ENCODE data around the gene GOLGA6L10.
"Not testable (repeated sequence)": the region's sequence is repeated elsewhere in the genome, so short reads cannot be mapped to it uniquely, and the experiment has no call there.

The GOLGA6L10 gene

DNA sequence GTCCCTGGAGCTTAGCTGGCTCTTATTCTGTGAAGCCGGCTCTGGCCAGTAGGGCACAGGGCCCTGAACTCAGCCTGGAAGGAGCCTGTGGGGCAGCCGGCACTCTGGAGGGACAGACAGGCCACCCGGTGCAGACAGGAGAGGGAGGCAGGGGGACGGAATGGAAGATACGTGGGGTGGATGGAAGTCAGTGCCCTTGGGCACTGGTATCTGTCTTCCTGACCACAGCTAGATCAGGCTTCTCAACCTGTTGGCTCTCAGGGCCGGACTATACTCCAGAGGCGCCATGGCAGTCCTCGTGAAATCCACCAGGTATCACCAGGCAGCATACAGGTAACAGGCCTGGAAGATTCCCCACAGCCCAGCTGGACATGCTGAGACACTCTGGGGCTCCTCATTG, 10.7 kb downstream of the GOLGA6L10 start:
- DNase-seq: not testable (repeated sequence)

DNA sequence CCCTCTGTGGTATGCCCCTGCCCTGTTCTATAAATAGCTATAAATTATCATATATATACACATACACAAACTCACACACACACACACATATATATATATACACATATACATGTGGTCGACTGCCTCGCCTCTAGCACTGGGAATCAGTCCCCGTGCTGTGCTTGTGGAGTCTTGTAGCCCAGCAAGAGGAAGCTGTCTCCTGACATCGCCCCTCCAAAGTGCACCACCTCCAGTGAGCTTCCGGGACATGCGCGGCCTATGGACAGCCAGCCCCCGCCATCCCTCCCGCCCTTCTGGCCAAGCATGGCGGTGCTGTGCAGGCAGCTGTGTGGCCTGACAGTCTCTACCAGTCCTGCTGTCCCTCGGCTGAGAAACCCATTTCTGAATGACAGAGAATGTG, 11.2 kb downstream of the GOLGA6L10 start:
- DNase-seq: not testable (repeated sequence)

DNA sequence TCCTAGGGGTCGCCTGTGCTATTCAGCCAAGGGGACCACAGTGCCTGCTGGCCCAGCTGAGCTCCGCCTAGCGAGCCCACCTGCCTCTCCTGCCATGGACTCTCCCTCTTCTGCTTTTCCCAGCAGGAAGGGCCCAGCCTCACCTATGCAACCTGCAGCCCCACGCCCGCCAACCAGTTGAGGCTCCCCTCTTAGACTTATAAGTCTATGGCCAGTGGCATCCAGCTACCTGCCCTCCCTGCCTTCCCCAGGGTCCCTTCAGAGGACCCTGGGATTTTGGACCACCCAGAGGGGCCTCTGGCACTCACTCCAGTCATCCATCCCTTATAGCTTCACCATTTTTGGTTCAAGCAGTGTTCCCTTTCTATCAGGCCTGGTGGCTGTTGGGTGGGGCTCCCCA, 12.2 kb downstream of the GOLGA6L10 start:
- DNase-seq: not testable (repeated sequence)

DNA sequence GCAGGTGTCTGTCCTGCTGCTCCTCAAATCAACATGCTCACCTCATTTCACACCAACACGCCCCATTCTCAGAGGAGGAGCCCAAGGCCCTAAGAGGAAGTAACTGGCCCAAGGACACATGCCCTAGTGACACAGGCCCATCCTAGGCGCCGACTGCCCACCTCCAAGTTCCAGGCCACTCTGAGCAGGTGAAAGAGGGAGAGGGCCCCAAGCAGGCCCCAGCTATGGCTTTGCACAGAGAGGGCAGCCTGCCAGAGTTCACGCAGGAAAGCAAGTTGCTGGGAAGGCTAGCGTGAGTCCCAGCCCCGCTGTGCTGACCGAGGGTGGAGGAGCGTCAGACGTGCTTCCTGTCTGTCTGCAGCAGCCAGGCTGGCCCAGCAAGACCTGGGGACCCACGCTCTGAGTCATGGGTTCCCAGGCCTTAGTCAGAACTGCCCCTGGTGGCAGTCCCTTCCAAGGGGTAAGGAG, 13.1 kb downstream of the GOLGA6L10 start:
- DNase-seq: not testable (repeated sequence)

GRCh38 chr15:82335006-82335405, 14.3 kb downstream of the GOLGA6L10 start:
- DNase-seq: not testable (repeated sequence)

DNA sequence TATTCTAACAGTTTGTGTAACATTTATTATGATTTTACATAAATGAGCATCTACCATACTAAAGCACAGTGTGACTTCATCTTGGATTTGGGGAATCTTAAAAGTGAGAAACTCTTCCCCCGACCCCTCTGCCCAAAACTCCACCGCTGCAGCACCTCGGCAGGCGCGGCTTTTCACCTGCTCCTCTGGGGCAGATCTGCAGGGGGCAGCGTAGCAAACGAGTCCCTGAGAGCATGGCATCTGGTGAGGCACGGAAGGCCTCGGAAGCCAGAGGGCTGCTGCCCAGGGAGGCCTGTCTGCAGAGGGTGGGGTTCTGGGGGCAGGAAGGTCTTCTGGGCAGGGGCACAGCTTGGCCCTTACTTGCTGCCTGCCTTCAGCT, 14.7 kb downstream of the GOLGA6L10 start:
- not testable (repeated sequence) for DNase-seq

- not testable (repeated sequence) for DNase-seq
Observed at GRCh38 chr15:82333603-82334553, 15.4 kb downstream of the GOLGA6L10 start.

GRCh38 chr15:82332711-82333602, 16.3 kb downstream of the GOLGA6L10 start:
- DNase-seq: not testable (repeated sequence)

DNA sequence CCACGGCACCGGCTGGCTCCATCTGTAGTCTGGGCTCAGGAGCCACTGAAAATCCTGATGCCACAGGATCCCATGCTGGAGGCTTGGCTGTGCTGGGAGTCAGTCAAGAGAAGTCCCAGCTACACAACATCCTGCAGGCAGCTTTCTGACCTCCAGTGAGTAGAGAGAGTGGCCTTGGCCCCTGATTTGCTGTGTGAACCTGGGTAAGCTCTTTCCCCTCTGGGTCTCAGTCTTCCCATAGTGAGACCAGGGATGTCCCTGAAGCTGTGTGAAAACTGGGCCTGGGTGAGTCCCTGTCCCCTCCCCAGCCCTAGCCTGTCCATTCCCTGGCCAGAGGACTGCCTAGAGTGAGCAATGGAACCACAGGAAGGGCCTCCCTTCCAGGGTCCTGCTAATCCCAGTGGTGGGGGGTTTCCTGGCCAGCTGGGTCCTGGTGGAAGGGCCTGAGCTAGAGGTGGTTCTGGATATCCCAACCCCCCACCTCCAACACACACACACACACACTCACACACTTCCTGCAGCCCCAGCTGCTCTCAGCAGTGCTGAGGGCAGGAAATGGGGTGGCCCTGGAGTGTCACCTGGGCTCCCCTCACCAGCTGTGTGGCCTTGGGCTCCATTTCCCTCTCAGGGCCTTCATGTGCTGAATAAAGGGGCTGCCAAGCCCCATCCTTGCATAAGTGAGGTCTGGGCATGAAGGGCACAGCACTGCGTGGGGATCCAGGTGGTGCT, 17.5 kb downstream of the GOLGA6L10 start:
- DNase-seq: not testable (repeated sequence)

GRCh38 chr15:82330921-82331320, 18.4 kb downstream of the GOLGA6L10 start:
- DNase-seq: not testable (repeated sequence)

DNA sequence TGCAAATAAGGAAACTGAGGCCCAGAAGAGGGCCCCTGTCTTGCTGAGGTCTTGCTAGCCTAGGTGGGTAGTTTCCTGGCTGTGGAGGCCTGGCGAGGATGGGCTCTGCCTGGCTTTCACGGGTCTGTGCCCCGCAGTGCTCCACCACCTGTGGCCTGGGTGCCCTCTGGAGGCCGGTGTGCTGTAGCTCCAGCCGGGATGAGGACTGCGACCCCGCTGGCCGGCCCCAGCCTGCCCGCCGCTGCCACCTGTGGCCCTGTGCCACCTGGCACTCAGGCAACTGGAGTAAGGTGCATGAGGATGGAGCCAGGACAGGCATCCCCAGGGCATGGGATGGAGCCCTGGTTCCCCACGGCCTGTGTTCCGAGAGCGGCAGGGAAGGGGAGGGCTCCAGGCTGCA, 20.2 kb downstream of the GOLGA6L10 start:
- DNase-seq: not testable (repeated sequence)

DNA sequence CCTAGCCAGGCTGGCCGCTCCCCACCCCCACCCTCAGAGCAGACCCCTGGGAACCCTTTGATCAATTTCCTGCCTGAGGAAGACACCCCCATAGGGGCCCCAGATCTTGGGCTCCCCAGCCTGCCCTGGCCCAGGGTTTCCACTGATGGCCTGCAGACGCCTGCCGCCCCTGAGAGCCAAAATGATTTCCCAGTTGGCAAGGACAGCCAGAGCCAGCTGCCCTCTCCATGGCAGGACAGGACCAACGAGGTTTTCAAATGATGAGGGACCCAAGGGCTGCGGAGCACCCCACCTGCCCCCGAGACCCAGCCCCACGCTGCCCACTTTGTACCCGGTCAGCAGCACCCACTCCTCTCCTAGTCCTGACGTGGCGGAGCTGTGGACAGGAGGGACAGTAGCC, 21.9 kb downstream of the GOLGA6L10 start:
- DNase-seq: not testable (repeated sequence)

- not testable (repeated sequence) for DNase-seq
Observed at GRCh38 chr15:82326896-82327295, 22.4 kb downstream of the GOLGA6L10 start.

DNA sequence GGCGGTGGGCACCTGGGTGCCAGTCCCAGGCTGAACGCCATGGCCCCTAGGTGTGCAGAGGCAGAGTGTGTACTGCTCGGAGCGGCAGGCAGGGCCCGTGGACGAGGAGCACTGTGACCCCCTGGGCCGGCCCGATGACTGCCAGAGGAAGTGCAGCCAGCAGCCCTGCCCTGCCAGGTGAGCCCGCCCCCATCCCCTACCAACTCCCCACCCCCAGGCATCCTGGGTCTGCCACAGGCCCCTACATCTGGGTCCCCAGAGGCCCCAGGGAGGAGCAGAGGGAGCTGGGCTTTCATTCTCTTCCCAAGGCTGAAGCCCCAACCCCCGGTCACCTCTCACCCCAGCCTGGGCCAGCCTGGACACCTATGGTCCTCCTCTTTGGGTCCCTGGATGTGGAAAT, 23.6 kb downstream of the GOLGA6L10 start:
- not testable (repeated sequence) for DNase-seq

GRCh38 chr15:82324831-82325230, 24.4 kb downstream of the GOLGA6L10 start:
- not testable (repeated sequence) for DNase-seq

DNA sequence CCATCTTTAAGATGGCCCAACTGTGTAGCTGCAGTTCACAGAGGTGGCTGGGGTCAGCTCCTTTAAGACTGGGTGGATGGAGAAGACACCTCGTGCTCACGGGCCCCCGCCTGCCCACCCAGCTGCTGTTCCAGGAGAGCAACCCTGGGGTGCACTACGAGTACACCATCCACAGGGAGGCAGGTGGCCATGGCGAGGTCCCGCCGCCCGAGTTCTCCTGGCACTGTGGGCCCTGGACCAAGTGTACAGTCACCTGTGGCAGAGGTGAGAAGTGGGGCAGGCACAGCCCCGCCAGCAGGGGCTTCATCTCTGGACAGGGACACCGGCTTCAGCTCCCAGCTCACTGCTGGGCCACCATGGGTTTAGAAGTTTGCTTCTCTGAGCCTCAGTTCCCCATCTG, 26.8 kb downstream of the GOLGA6L10 start:
- not testable (repeated sequence) for DNase-seq

- DNase-seq: not testable (repeated sequence)
Observed at GRCh38 chr15:82320861-82321260, 28.4 kb downstream of the GOLGA6L10 start.

DNA sequence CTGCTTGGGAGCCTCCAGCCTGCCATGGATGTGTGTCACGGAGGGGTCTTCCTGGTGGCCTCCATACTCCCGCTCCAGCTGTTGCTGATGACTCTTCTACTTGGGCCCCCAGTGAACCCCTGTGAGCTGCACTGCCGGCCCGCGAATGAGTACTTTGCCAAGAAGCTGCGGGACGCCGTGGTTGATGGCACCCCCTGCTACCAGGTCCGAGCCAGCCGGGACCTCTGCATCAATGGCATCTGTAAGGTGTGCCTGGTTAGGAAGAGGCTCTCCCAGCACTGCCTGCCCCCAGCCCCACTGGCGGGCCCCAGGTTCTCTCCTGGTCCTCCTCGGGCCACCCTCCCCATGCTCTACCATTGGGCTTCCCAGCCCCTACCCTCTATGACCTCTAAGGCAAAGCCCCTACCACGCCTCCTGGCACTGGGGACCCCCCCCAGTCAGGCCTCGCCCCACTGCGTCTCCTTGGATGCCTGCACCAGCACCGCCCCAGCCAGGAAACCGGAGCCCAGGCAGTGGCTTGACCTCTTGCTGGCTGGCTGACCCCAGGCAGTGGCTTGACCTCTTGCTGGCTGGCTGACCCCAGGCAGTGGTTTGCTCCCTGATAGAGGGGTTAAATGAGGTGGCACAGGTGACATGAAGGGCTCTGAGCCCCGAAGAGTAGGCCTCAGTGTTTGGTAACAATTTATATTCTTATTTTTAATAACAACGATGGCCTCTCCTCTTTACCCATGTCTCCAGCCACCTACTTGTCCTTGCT, 29.6 kb downstream of the GOLGA6L10 start:
- DNase-seq: not testable (repeated sequence)

- DNase-seq: not testable (repeated sequence)
Observed at GRCh38 chr15:82318281-82318680, 31.0 kb downstream of the GOLGA6L10 start.

DNA sequence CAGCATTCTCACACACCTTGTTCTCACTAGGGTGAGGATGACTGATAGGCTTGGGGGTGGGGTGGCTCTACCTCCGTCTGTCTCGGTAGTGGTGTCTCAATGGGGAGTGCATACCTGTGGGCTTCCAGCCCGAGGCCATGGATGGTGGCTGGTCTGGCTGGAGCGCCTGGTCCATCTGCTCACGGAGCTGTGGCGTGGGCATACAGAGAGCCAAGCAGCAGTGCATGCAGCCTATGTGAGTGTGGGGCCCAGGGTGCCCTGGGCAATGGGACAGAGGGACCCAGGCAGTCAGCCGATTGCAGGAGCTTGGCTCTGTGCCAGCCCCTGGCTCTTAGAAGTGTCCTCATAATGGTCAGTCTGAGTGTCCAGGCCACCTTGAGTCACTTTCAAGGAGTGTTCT, 31.8 kb downstream of the GOLGA6L10 start:
- DNase-seq: not testable (repeated sequence)

GRCh38 chr15:82317091-82317489, 32.2 kb downstream of the GOLGA6L10 start:
- DNase-seq: no peak
